GM12874 (cell line): ENCODE data around the gene TBL1X.

ENCODE experiments used
- TF ChIP-seq, protein P1 (sequence below): IDR thresholded peaks from 2 replicates; pipeline ENCODE4 v1.5.1; 2011; ENCODE audit warnings: low read depth, mild to moderate bottlenecking, control low read depth, low read length, moderate library complexity; ENCODE audit not compliant: insufficient read depth

Gene TBL1X

DNA sequence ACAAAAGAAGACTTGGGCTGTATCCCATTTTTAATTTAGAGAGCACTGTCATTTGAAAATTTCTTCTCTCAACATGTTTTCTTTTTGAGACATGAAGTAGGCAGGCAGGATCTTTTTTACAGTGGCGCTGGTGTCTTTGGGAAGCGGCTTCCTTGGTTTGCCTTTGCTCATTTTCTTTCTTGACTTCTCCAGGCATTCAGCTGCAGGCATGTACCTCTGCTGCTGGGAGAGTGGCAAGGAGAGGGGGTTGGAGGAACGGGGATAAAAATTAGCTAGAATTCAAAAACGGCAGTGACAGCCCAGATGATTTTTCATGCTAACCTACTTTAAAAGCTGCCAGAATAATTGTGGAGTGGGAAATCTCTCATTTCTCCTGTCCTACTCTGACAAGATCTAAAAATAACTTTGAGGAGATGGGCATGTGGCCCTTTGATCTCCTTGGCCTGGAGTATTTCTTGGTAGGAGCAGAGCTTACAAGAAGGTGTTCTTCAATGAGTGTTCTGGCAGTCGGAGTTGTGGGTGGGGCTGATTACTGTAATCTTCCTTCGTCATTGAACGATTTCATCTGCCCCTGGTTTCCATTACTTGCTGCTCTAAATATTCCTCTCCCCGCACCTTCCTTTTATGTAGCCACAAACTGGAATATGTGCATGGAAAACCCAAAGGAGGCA, 54.8 kb downstream of the TBL1X start:
- TF ChIP-seq, protein P1, sequence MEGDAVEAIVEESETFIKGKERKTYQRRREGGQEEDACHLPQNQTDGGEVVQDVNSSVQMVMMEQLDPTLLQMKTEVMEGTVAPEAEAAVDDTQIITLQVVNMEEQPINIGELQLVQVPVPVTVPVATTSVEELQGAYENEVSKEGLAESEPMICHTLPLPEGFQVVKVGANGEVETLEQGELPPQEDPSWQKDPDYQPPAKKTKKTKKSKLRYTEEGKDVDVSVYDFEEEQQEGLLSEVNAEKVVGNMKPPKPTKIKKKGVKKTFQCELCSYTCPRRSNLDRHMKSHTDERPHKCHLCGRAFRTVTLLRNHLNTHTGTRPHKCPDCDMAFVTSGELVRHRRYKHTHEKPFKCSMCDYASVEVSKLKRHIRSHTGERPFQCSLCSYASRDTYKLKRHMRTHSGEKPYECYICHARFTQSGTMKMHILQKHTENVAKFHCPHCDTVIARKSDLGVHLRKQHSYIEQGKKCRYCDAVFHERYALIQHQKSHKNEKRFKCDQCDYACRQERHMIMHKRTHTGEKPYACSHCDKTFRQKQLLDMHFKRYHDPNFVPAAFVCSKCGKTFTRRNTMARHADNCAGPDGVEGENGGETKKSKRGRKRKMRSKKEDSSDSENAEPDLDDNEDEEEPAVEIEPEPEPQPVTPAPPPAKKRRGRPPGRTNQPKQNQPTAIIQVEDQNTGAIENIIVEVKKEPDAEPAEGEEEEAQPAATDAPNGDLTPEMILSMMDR = no peak

DNA sequence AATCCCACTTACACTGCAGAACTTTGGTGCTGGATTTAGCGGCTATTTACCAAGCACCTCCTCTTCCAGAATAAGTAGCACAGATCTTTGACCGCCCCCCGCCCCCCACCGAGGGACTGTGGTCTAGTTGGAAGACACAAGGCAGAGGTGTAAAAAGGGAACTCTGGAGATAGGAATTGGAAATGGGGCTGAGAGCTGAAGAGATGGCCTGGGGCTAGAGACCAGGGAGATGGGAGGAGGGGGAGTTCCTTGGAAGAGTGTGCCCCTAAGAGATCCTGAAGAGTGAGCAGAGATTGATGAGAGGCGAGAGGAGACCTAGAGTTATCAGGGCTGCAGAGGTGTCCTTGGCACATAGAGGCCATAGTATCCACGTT, 55.3 kb downstream of the TBL1X start:
- TF ChIP-seq, protein P1 = no peak

DNA sequence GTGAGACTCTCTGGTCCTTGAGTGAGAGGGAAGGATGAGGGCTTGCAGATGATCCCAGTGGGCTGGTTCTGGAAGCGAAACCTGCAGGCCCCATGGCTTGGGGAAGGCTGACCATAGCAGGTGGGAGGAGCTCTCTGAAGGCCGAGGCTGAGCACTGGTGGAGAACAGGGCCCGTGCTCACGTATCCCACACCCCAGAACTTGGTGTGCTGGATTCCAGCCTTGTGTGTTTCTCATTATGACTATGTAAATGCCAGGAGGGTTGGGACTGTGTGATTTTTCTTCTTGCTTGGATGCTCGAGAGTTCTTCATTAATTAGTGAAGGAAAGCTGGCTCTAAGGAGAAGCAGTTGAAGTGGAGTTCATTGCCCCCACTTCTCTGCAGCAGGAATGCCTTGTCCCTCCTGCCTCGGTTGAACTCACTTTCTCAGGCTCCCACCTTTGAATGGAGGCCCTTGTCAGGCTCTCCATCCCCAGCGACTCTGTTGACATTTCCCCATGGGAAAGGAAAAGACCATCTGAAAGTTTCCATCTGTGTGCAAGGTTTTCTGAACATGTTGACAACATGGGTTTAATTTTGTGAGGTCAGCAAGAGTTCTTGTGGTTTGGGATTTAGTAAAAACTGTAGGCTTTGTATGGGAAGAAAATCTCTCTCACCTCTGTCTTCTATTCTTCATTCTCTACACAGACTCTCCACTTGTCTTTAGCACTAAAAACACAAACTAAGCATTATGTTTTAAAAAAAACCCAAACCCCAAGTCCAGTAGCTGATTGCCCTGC, 57.7 kb downstream of the TBL1X start:
- TF ChIP-seq, protein P1 = no peak

DNA sequence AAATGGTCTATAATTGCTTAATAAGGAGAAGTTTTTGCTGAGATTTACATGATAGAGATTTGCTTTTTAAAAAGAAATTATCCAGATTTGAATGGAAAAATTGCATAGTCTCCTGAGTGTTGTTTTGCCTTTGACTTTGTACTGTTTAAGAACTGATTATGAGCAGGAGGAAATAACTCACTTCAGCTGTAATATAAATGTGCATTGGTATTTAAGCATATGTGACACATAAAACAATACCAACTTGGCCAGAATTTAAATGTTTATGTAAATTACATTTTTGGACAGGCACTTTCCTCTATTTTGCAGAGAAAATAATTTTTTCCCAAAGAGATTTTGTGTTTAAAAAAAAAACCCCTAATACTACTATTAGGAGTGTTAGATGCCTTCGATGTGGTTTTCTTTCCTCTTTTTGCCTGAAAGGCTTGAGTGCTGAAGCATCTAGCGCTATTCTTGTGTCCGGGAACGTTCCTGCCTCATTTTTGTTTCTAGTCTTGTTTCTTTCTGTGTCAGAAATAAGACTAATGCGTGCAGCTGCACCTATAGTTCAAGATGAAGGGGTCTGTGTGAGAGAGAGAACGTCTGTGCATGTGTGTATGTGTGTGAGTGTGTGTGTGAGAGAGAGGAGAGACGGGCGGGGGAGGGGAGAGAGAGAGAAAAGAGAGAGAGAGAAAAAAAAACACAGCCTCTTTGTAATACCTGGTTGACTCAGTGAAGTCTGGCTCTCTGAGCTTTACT, 60.8 kb downstream of the TBL1X start:
- TF ChIP-seq, protein P1 = no peak

DNA sequence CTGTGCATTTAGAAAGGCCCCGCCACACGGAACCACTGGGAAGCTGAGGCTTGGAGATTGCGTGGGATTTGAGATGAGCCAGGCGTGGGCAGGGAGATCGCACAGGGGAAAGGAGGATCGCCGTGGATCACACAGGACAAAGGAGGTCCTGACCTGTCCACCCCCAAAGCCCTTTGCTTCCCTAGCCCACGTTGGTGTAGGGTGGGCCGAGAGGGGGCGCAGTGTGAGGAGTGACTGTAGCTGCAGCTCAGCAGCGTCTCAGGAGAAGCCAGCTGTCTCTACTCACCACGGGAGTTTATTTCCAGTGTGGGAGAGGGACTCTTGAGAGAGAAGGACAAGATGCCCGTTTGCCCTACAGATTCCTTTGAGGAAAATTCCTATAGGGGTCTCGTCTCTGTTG, 62.1 kb downstream of the TBL1X start:
- TF ChIP-seq, protein P1 = no peak

DNA sequence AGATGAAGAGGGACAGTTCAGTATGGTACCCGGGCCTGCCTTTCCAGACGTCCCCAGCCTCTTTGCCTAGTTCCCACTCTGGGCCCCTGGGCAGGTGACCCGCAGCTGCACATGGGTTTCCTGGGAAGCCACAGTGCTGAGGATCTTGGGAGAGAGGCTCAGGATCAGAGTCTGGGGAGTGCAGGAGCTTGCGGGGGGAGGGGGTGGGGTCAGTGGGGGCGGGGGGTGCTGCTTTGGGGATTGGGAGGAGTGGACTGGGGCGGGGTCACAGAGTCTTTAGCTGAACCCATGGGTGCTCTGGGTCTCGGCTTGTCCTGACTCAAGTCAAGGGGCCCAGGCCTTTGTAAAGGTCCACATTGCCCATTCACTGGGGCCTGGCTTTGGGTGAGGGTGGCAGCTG, 63.6 kb downstream of the TBL1X start:
- TF ChIP-seq, protein P1 = no peak

DNA sequence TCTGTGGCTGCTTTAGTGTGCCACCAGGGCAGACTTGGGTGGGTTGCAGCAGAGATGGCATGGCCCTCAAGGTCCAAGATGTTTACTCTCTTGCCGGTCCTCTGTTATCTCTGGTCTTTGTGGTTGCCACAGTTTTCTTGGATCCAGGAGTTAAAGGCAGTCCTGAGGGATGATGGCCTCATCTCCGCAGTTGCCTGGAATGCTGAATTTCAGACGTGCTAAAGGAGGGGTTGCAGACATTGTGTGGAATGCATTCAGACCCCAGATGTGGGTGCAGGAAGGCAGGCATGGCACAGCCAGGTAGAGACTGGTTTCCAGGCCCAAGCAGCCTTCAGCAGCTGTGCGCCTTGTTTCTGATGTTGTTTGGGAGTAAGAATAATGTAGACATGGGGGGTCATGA, 64.4 kb downstream of the TBL1X start:
- TF ChIP-seq, protein P1 = no peak
